ENCODE measurements around the gene HPD.
"Not testable (repeated sequence)": the region's sequence is repeated elsewhere in the genome, so short reads cannot be mapped to it uniquely, and the experiment has no call there.

HPD gene

DNA sequence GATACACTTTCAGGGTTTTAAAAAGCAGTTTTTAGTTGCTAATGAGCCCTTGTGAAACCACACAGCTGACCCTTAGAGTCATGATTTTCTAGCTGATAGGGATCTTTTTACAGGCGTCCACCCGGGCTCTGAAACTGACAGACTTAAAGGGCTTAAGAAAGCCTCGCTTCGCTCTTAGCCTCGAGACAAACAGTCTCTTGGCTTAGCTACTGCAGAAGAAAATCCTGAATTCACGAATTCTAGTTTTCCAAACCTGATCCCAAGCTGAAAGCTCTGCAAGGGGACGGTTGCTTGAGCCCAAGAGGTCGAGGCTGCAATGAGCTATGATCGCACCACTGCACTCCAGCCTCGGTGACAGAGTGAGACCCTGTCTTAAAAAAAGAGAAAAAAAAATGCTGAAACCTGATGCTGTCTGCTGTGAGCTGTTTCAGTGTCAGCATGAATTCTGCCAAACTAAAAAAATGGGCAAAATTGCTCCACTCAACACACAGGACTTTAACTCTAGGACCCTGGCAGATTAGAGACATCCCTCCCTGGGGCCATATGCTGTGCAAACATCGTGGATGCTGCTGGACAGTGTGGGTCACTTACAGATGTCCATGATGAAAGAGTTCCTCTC is 3.1 kb upstream of the HPD start:
- DNase-seq (ENCODE audit: low read depth): no peak

DNA sequence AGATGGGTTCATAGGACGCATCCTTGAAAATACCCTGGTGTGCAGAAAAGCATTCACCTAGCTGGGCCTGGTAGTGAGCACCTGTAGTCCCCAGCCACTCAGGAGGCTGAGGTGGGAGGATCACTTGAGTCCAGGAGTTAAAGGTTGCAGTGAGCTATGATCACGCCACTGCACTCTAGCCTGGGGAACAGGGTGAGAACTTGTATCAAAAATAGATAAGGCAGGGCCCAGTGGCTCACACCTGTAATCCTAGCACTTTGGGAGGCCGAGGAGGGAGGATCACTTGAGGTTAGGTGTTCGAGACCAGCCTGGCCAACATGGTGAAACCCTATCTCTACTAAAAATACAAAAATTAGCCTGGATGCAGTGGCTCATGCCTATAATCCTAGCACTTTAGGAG is 2.0 kb upstream of the HPD start:
- not testable (repeated sequence) for DNase-seq (ENCODE audit: low read depth)

DNA sequence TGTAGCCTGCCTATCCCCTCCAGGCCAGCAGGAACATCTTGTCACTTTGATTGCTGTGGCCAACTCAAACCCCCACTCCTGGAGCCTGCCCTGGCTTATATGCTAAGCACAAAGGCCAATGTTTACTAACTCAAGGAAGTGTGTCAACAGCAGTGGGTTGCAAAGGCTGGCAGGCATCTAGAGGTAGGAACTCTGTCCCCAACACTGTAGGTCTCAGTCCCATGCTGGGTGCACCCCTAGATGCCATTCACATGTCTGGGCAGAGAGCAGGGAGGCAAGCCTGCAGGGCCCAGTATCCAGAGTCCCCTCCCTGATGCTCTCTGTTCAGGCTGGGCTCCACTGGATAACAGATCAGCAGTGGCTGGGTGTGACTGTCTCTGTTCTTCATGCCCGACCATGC is 1.6 kb upstream of the HPD start:
- DNase-seq (ENCODE audit: low read depth): no peak

DNA sequence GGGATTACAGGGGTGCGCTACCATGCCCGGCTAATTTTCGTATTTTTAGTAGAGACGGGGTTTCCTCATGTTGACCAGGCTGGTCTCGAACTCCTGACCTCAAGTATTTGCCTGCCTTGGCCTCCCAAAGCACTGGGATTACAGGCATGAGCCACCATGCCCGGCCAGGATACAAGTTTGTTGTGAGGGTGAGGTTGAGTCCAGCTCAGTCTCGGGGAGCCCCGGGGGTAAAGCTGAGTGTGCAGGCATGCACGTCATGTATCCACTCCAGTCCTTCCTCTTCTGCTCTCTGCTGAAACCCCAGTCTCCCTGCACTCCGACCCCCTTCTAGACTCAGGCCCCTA is 369 bp downstream of the HPD start:
- no peak for DNase-seq (ENCODE audit: low read depth)

DNA sequence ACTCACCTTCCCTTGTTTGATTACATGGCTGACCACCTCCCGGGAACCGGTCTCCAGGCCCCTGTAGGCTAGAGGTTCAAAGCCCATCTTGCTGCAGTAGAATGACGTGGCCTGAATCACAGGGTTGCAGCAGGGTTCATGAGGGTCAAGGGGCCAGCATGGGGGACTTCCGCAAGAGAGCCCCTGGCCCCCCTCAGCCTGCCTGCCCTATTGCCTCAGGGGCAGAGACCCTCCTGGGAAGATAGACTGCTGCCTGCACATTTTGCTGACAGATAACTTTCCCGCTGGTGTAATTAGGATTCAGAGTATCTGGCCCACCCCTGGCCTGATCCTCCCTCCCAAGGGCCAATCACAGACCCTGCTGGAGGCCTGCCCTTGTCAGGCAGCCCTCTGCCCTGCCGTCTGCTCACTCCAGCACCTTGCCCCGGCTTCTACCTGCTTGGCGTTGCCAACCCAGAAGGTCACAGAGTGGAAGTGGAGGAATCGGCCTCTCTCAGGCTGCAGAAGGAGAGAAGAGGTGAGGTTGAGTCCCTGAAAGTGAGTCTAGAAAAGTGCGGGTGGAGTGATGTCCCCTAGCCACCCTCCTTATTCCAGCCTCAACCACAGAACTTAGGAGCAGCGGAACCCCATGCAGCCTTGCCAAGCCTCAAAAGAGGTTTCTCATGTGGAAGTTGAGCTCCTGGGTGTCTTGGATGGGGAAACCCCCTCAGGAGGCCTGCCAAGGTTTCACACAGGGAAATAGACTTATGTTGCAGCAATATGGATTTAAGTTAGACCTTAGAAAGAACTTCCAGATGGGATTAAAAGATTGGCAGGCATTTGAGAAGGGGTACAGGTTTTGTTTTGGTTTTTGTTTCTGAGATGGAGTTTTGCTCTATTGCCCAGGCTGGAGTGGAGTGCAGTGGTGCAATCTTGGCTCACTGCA is 1.1 kb downstream of the HPD start:
- no peak for DNase-seq (ENCODE audit: low read depth)

DNA sequence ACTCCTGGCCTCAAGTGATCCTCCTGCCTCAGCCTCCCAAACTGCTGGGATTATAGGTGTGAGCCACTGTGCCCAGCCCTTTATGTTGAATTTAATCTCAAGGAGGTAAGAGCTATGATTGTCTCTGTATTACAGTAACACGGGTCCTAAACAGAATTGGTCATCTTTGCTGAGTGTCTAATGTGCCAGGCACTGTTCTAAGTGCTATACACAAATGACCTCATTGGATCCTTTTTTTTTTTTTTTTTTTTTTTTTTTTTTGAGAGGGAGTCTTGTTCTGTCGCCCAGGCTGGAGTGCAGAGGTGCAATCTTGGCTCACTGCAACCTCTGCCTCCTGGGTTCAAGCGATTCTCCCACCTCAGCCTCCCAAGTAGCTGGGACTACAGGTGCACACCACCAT is 6.3 kb downstream of the HPD start:
- not testable (repeated sequence) for DNase-seq (ENCODE audit: low read depth)

DNA sequence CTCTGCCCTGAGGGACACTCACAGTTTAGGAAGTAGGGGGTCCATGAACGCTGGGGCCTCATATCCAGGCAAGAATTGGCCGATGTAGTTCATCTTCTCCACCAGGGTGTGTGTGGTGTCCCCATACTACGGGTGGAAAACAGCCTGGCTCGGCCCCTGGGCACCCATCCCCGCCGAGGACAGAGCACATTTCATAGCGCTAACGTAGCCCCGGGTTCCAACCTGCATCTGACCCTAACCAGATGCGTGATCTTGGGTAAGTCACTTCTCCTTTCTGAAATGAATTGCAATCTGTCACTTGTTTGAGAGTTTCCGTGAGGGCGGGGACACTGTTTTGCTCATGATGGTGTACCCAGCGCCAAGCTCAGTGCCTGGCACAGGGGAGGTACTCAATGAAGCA is 9.0 kb downstream of the HPD start:
- no peak for DNase-seq (ENCODE audit: low read depth)

DNA sequence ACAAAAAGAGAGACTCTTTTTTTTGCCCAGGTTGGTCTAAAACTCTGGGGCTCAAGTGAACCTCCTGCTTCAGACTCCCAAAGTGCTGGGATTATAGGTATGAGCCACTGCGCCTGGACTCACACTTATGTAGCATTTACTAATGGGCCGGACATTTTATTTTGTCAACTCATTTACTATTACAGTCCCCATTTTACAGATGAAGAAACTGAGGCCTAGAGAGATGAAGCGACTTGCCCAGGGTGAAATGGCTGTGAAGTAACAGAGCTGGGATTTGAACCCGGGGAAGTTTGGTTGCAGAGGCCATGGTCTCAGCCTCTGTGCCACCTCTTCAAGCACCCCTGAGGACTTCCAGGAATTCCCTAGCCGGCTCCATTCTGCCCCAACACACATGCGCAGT is 9.4 kb downstream of the HPD start:
- no peak for DNase-seq (ENCODE audit: low read depth)

DNA sequence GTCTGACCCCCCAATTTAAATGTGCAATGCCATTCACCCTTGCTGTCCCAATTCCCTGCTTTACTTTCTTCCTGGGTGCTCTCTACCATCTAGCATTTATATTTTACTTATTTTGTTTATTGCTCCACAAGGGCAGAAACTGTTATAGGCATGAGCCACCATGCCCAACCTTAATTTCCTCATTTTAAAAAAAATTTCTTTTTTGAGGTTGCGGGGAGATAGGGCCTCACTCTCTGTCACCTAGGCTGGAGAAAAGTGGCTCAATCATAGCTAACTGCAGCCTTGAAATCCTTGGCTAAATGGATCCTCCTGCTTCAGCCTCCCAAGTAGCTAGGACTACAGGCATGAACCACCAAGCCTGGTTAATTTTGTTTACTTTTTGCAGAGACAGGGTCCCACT is 13.0 kb downstream of the HPD start:
- no peak for DNase-seq (ENCODE audit: low read depth)

DNA sequence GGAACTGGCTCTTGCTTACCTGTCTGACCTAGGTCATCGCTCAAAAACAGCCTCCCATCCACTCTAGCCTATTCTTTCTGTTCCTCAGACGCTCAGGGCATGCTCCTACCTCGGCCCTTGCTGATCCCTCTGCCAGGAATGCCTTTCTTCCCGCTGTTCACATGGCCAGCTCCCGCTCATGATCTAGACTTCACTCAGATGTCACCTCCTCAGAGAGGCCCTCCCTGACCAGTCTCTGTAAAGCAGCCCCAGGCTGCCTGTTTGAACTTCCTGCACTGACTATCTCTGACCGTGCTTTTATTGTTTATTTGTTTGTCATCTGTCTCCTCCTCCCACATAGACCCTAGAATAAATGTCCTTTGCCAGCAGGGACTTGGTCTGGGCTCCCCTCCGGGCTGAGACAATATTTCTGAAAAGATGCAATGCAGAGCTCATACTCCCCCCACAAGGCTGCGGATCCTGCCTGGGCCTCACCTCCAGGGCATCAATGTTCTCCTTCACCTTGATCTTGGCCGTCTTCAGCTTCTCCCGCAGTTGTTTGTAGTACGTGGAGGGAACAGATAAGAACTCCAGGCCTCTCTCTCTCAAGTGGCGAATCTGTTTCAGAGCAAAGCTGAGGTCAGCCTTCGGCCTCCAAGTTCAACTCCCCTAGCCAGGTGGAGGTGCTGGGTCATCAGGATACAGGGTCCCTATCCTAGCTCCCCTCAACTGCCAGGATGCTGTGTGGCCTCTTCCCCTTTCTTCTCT is 15.2 kb downstream of the HPD start:
- DNase-seq (ENCODE audit: low read depth): no peak

DNA sequence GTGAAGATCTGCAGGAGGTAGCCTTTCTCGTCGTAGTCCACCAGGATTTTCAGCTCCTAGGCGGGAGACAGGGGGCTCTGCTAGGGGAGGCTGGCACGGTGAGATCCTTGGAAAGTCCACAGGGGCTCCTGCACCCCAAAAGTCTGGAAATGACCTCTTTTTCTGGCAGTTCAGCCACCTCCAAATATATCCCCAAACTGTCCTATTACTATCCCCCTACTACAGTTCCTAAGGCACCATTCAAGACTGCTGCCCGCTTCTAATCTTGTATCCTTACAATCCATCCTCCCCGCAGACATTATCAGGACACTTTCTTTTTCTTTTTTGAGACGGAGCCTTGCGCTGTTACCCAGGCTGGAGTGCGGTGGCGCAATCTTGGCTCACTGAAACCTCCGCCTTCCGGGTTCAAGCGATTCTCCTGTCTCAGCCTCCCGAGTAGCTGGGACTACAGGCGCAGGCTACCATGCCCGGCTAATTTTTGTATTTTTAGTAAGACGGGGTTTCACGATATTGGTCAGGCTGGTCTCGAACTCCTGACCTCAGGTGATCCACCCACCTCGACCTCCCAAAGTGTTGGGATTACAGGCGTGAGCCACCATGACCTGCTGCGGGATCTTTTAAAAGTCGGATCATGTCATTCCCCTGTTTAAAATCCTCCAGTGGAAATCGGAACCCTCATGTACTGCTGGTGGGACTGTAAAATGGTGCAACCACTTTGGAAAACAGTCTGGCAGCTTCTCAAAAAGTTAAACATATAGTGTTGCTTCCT is 18.5 kb downstream of the HPD start:
- DNase-seq (ENCODE audit: low read depth): no peak

DNA sequence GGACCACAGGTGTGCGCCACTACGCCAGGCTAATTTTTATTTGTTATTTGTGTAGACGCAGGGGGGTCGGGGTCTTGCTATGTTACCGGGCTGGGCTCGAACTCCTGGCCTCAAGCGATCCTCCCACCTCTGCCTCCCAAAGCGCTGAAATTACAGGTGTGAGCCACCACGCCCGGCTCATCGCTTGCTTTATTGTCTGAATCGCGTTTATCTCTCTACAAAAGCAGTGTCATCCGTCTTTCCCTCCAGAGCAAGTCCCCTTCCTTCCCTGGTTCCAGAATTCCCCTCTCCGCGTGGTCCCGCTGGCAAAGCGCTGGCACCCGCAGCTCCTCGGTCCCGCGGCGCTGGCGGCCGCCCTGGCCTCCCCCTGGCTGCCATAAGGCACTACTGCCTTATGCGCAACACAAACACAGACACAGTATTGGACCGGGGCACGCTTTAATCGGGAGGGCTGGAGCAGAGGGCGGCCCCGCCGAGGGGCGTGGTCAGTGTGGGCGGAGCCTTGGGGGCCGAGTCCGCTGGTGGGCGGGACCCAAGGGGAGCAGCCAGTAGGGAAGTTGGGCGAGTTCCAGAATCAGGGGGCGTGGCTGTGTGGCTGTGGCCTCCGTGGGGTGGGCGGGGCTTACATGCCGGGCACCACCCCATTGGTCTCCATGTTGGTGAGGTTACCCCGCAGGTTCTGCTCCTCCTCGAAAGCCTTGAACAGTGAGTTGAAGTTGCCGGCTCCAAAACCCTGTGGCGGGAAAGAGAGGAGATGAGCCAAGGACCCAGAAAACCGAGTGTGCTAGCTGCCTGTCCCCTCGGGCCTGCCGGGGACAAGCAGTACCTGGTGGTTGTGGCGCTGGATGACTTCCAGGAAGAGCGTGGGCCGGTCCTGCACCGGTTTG is 19.3 kb downstream of the HPD start:
- peak; percentile 94 for DNase-seq (ENCODE audit: low read depth)

DNA sequence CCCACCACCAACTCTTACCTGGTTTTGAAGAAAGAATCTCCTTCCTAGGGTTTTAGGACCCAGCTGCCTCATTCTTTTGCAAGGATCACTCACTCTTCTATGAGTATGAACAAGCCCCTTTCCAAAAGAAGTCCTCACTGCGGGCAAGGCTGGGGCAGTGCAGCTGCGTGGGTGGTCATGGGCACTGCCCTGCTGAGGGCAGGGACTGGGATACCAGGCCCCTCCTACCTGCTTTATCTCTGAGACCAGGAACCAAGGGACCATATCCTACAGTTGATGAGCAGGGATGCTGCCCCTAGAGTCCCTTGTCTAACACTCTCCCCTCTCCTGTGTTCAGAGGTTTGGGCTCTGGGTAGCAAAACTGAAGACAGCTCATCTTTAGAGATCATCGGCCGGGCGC is 20.5 kb downstream of the HPD start:
- no peak for DNase-seq (ENCODE audit: low read depth)

DNA sequence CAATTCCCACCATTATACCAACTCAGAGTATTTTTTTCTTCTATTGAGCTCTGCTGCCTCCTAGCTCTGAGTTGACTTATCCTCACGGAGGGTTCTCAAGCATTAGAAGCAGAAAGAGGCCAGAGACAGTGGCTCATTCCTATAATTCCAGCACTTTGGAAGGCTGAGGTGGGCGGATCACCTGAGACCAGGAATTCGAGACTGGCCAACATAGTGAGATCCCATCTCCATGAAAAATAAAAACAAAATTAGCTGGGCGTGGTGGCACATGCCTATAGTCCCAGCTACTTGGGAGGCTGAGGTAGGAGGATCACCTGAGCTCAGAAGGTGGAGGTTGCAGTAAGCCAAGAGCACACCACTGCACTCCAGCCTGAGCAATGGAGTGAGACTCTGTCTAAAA is 21.0 kb downstream of the HPD start:
- DNase-seq (ENCODE audit: low read depth): no peak

DNA sequence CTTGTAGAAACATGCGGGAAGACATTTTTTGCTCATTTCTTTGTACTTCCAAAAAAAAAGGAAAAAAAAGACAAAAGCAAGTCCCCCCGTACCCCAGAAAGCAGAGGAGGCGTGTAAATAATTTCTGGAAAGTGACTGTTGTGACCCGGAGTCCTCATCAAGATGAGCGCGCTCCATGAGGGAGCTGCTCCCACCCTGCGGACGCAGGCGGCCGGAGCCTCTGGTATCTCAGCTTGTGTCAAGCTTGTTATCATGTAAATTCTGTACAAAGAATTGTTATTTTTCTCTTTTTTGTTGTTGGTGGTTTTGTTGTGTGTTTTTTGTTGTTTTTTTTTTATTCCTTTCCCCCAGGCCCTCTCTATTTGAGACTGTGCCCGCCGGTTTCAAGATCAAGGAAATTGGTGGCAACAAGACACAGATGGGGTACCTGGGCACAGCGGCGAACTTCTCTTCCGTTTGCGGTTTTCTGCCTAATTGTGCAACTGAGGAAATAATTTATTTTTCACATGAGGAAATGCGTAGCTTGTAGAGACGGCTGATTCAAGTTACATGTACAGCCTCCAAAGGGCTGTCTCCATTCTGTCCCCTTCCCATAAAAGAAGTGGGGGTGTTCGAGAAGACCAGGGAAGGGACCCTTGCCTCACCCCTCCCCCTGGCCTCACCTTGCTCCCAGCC is 27.0 kb downstream of the HPD start:
- DNase-seq (ENCODE audit: low read depth): no peak

DNA sequence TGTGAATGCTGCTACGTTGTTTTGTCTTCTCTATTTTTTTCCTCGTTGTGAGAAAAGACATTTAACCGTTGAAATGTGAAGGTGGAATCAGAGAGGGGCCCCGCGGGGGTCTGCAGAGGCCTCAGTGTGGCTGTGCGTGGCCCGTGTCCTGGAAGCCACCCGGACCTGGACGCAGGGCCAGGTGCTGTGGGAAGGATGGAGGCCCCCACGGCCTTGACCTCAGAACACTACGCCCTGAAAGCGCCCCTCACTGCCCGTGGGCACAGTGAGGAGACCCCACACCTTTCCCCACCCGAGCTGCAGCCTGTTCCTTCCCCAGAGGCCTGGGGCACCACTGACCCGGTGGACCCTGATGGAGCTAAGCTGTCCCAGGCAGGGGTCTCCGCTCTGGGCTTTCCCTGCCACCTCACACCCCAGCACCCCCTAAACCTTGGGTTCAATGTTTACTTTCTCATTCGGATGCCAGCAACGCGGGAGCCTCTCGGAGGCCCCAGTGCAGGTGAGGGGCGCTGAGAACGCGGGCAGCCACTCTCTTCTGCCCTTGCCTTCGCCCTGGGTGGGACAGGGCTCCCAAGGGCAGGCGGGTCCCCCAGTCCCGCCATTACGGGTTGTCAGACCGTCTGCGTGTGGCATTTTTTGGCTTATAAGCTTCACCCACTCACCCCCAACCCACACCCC is 27.9 kb downstream of the HPD start:
- DNase-seq (ENCODE audit: low read depth): no peak

DNA sequence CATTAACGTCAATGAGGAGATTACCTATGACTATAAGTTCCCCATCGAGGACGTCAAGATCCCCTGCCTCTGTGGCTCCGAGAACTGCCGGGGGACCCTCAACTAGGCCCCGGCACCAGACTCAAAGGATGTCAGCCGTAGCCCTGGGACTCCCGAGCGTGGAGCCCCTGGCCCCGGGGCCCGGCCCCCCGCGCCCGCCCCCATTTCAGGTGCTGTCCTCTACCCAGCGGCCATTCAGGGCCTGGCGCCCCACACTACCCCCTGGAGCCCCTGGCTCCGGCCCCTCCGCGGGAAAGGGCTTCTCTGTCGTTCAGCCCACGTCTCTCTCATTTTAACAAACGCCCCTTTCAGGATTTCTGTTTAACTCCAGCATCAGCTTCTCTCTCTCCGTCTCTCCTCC is 28.5 kb downstream of the HPD start:
- DNase-seq (ENCODE audit: low read depth): no peak

DNA sequence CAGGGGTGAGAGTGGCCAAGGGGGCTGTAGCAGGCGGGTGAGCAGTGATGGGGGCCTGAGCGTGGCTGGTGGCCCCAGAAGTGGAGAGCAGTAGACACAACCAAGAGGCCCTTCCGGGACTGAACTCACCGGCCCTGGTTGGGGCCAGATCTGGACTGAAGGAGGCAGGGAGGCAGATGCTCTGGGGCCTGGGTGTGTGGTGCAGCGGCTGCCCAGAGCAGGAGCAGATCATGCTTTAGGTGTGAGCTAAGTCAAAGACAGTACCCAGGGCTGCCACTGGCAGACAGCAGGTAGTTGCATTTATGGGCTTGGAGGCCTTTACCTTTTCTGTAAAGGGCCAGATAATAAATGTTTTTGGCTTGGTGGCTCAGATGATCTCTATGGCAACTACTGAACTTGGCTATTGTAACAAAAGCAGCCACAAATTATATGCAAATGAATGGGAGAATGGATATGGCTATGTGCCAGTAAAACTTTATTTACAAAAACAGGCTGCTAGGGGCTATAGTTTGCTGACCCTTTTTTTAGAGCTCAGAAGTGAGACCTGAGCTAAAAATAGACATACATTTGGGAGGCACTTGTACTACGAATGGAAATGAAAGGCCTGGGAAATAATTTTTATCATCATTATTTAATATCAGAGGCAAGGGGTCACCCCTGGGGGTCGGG is 29.3 kb downstream of the HPD start:
- DNase-seq (ENCODE audit: low read depth): no peak

DNA sequence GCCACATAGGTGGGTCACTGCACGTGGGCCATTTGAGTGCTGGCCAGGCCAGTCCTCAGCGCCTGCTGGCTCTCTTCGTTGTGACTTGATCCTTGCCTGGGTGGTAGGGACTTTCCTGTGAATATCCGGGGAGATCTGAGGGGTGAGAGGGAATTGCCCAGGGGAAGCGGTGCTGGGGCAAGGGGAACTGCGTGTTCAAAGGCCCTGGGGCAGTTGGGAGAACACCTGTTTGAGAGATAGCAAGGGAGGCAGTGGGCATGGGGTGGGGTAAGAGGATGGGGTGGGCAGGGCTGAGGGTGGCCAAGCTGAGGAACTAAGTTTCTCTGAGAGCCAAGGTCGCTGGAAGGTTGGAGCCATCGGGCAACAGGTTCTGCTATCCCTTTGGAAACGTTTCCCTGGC is 29.8 kb downstream of the HPD start:
- no peak for DNase-seq (ENCODE audit: low read depth)

DNA sequence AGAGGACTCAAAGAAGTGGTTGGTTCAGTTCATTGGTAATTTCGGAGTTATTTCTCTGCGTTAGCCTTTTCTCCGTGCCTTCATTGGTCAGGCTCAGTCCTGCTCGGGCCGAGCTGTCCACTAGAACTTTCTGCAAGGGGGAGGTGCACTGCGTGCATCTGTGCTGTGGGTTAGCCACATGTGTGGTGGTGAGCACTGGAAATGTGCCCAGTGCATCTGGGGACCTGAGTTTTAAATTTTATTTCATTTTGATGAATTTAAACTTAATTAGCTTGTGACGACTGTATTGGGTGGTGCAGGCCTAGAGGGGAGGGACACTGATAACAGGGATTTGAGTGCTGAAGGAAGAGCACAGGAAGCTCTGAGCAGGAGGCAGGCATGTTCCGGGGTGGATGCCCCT is 30.4 kb downstream of the HPD start:
- DNase-seq (ENCODE audit: low read depth): no peak

Measured in GM04504 (cell line).